GM21528 (cell line): ENCODE data around the gene TSPEAR.
"Not testable (repeated sequence)": the region's sequence is repeated elsewhere in the genome, so short reads cannot be mapped to it uniquely, and the experiment has no call there.

Experiments
- ATAC-seq: cut with Tn5 transposase; IDR thresholded peaks from one replicate; pipeline ENCODE4 v1.9.1; 2021; ENCODE audit warnings: mild to moderate bottlenecking, moderate library complexity; ENCODE audit not compliant: unreplicated experiment, low FRiP score

TSPEAR gene

DNA sequence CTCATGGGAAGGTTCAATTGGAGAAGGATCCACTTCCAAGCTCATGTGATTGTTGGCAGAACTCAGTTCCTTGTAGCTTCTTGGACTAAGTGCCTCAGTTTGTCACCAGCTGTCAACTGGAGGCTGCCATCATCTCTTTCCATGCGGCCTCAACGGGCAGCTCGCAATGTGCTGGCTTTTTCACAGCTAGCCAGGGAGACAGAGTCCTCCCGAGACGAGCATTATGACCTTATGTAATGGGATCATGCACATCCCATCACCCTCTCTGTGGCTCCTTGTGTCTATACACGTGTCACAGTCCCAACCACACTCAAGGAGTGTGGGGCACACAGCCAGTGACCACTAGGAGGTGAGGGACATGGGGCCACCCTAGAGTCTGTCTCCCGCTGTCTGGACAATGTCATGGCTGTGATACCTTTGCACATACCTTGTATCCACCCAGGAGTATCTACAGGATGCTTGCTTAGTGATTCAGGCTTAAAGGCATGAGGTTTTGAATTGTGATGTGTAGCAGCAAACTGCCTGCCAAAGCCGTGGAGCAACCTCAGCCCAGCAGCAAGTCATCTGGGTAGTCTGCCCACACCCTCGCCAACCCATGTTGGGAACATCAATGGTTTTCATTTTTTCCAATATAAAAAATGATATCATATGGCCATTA, 115.2 kb downstream of the TSPEAR start:
- ATAC-seq, result no peak

GRCh38 chr21:44595524-44595923, 115.8 kb downstream of the TSPEAR start:
- no peak for ATAC-seq

DNA sequence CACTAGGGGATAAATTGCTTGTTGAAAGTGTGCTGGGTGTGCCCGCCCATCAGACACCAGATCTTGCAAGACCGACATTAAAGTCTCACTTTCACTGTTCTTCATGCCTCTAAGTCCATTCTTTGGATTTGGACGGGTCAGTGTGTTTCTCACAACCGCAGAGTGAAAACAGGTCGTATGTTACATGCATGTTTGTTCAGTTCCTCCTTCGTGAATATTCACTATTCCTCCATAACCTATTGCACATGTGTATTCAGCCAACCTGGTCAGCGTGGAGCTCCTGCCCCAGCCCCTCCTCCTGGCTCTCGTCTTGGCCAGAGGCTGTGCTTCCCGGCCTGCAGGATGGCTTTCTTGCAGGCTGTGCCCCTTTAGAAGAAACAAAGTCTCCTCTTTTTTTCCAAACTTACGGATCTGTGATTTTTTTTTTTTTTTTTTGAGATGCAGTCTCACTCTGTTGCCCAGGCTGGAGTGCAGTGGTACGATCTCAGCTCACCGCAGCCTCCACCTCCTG, 116.9 kb downstream of the TSPEAR start:
- no peak for ATAC-seq

DNA sequence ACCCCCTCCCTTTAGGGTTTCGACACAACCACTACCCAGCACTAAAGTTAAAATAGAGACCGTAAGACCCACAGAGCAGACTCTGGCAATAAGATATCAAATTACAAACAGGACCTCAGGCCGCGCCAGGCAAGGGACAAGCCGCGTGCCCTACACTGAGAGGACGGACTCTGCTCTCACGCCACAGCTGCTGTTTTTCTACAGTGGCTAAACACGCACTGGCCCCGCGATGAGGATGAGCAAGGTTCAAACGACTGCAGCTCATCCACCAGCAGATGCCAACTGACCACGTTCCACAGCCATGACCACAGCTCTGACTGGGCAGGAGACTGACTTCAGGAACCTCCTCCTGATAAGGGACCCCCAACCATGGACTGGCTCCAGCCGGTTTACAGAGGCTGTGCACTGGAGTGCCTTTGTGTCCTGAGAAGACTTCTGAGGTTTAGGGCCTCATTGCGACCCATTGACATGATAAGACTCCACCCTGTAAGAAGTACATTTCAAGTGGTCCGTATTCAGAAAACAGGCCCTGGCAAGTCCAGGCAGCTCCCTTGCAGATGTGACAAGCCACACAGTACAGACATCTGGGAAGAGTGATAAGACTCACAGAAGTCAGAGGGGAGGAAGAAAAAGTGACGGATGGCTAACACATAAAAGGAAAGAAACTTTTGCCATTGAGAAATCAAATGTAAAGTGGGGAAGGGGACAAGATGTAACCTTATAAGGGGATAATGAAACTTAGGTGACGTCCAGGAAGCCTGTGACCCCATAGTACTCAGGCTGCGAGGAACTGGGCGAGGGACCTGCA, 117.6 kb downstream of the TSPEAR start:
- no peak for ATAC-seq

DNA sequence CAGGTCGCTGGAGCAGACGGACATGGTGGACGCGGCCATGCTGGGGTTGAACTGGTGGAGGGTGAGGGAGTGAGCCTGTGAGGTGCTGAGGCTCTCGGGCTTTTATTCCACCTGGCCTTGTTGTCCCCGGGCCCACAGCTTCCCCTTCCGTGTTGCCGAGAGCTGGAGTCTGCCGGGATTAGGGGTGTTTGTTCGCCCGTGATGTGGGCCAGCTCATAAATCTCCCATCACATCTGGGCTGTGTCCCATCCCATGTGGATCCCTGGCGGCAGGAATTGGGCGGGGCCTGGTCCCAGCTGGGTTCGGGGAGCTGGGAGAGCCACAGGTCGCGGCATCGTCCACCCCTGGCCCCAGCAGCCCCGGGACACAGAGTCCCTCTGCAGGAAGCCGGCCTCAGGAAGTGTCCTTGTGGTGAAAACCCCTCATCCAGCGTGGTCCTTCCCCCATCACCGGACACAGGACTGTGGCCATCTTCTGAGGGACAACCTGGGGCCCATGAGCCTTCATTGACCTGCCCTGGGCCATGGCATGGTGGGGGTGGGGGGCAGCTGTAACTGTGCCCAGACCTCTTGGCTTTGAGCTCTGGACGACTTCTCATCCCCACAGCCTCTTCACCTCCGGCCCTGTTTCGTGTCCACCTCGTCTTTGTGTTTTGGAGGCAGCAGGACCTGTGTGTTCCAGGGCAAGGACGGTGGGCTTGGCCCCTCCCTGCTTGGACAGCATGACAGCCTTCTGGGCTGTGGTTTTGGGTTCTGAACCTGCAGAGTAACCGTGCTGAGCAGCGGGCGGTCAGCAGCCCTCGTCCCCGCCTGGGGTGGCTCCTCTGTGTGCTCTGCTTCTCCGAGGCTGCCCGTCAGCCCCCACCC, 118.7 kb downstream of the TSPEAR start, which contains the start of gene KRTAP10-6:
Gene KRTAP10-6 (minus strand): TSS at position 60 of the 866 bp plus-strand sequence. CDS start 21 bp downstream, at position 39.
- ATAC-seq, result no peak

GRCh38 chr21:44591801-44592130, 119.6 kb downstream of the TSPEAR start:
- ATAC-seq, result not testable (repeated sequence)

DNA sequence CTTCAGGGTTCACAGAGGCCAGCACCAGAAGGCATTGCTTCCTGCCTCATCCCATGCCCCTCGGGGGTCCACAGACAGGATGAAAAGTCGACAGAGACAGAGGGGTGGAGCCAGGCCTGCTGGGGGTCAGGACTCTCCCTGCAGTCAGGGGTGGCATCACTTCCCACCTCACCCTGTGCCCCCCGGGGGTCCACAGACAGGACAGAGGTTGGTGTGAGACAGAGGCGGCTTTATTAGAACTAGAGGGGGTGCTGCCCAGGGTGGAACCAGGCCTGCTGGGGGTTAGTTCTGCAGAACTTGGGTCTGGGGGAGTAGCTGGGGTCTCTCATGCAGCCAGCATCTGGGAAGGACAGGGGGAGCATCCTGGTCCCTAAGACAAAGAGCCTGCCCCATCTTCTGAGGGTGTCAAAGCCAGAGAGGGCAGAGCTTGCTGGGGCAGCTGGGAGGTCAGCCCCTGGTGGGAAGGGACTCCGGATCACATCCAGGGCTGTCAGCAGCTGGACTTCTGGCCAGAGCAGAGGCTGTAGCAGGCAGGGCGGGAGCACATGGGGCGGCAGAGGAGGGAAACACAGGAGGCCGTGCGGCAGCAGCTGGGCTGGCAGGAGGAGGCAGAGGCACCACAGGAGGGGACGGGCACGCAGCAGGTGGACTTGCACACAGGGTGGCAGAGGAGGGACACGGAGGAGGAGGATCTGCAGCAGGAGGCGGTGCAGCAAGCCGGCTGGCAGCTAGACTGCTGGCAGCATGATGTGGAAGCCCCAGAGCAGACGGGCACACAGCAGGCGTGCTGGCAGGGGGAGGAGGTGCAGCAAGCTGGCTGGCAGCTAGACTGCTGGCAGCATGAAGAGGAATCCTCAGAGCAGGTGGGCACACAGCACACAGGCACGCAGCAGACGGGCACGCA, 120.2 kb downstream of the TSPEAR start:
- ATAC-seq, result not testable (repeated sequence)

- ATAC-seq, result no peak
Observed at GRCh38 chr21:44590311-44590721, 121.1 kb downstream of the TSPEAR start.

GRCh38 chr21:44589586-44590305, 121.6 kb downstream of the TSPEAR start:
- ATAC-seq, result no peak

DNA sequence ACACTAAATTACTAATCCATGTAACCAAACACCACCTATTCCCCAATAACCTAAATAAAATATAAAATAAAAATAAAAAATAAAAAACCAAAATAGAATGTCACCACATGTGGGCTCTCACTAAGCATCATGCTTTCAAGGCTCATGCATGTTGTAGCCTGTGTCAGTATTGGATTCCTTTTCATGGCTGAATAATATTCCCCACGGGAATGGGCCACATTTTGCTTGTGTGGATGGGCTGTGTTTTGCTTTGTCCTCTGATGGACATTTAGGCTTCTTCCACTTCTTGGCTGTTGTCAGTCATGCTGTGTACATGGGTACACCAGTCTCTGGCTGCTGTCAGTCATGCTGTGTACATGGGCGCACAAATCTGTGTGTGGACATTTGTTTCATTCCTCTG, 122.3 kb downstream of the TSPEAR start:
- ATAC-seq, result no peak

DNA sequence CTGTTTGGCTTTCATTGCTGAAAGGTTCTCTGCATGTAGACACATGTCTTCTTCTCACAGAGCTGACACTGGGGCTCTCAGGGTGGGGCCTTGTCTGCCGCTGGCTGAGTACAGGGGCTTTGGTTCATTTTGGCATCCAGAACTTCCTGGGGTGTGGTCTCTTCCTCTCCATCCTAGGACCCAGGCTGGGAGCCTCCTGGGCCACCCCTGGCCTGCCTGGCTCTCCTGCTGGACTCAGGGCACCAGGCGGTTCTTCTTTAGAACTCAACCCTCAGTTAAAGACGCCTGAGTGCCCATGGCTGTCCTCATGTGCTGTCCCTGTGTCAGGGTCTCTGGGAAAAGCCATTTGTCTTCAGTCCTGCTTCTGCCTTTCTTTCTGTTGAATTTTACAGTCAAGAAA, 125.5 kb downstream of the TSPEAR start:
- no peak for ATAC-seq

DNA sequence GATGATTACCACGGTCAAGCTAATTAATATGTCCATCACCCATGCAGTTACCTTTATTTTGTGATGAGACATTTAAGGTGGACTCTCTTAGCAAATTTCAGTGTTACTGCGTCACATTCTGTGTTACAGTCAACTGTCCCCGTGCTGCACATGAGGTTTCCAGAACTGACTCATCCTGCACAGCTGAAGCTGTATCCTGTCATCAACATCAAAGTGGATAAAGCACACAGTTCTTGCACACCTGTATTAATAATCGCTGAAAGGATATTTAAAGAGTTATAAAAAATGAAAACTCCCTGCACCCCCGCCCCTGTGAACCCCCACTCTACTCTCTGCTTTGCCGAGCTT, 127.6 kb downstream of the TSPEAR start:
- no peak for ATAC-seq

DNA sequence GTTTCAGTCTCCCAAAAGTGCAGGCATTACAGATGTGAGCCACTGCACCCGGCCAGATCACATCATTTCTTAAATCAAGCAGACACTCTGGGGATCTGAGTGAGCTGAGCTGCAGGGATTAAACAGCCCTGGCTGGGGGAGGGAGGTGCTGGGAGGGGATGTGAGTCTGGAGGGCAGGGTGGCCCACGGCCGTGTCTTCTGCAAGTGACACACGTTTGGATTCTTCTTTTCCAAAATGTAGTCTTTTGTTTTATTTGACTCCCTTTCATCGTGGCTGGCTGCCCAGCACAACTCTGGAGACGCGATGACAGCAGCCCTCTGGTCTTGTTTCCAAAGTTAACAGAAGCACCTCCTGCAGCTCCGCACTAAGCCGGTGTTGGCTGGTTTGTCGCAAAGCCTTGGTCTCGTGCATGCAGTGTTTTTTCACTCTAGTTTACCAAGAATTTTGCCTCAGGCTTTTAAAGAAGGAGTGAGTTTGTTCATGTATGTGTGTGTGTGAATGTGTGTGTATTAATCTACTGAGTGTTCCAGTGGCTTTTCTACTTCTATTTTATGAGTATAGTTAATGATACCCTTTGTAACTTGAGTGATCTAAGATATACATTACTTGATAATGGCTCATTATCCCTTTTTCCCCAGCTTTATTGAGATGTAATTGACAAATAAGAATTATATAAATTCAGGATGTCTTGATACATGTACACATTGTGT, 128.1 kb downstream of the TSPEAR start:
- no peak for ATAC-seq

DNA sequence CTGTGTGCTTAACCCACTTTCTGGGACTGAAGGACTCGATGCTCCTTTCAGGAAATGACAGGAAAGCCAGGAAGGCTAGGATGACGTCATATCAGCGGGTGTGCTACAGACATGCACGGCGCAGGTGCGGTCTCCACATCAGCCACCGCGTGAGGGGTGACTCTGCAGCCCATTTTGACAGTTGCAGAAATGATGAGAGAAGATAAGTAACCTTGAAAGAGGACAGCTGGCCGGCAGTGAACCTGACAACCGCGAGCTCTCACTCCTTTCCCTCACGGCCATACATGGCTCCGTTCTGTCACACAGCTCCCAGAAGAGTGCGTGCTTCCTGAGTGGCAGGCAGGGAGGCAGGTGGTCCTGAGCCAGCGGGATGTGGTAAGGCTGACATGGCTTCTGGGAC, 129.3 kb downstream of the TSPEAR start:
- no peak for ATAC-seq

DNA sequence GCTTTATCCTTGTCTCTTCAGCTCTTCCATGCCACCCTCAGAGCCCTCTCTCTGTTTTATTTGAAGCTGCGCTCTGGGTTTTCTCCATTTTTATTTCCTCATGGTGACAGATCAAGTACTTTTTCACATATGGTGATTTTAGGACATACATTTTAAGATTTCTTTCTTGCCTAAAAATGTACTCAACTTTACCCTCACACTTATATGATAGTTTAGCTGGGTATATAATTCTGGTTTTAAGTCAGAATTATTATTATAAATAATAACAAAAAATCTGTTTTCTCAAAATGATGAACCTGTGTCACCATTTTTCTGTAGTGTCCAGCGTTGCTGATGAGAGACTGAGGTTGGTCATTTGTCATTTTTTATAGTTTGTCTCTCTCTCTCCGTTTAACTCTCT, 130.2 kb downstream of the TSPEAR start:
- ATAC-seq, result no peak

DNA sequence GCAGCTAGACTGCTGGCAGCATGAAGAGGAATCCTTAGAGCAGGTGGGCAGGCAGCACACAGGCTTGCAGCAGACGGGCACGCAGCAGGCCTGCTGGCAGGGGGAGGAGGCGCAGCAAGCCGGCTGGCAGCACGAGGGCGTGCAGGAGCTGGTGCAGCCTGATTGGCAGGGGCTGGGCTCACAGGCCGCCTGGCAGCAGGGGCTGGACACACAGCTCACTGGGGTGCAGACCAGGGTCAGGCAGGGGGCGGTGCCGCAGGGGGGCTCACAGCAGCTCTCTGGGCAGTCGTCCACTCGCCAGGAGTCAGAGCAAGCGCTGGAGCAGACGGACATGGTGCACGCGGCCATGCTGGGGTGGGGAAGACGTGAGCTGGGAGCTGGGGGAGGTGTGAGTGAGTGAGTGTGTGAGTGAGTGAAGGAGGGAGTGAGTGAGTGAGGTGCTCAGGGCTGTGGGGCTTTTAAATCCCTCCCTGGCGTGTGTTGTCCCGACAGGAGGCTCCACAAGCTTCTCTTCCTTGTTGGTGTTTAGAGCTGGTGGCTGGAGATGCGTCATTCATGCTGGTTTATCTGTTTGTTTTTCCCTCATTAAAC, 131.0 kb downstream of the TSPEAR start, which contains the start of gene KRTAP10-5:
Gene KRTAP10-5 (minus strand): TSS at position 374 of the 591 bp plus-strand sequence. CDS start 26 bp downstream, at position 348.
- ATAC-seq, result not testable (repeated sequence)

- no peak for ATAC-seq
Observed at GRCh38 chr21:44579833-44580144, 131.6 kb downstream of the TSPEAR start.

- no peak for ATAC-seq
Observed at GRCh38 chr21:44579056-44579832, 132.1 kb downstream of the TSPEAR start.
